GM12874 (cell line): Measurements from ENCODE around the gene SEC22A.

Source experiments
- TF ChIP-seq, protein P1 (sequence below): IDR thresholded peaks from 2 replicates; pipeline ENCODE4 v1.5.1; 2011; ENCODE audit warnings: low read depth, mild to moderate bottlenecking, control low read depth, low read length, moderate library complexity; ENCODE audit not compliant: insufficient read depth

SEC22A gene

DNA sequence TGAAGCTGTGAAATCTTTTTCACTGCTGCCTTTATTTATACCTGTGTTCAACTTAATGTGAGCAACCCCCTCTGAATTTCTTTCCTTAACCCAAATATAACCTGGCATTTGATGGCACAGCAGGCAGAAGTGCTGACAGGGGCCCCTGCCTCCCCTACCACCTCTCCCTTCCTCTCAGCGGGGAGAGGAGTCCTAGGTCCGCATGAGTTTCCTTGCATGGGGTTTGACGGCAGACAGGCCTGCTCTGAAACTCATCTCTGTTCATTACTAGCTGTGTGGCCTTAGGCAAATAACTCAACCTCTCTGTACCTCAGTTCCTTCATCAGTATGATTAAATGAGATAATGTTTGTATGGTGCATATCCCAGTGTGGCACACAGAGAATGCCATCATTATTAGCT is 79.7 kb downstream of the SEC22A start:
- TF ChIP-seq, protein P1, sequence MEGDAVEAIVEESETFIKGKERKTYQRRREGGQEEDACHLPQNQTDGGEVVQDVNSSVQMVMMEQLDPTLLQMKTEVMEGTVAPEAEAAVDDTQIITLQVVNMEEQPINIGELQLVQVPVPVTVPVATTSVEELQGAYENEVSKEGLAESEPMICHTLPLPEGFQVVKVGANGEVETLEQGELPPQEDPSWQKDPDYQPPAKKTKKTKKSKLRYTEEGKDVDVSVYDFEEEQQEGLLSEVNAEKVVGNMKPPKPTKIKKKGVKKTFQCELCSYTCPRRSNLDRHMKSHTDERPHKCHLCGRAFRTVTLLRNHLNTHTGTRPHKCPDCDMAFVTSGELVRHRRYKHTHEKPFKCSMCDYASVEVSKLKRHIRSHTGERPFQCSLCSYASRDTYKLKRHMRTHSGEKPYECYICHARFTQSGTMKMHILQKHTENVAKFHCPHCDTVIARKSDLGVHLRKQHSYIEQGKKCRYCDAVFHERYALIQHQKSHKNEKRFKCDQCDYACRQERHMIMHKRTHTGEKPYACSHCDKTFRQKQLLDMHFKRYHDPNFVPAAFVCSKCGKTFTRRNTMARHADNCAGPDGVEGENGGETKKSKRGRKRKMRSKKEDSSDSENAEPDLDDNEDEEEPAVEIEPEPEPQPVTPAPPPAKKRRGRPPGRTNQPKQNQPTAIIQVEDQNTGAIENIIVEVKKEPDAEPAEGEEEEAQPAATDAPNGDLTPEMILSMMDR, result no peak

DNA sequence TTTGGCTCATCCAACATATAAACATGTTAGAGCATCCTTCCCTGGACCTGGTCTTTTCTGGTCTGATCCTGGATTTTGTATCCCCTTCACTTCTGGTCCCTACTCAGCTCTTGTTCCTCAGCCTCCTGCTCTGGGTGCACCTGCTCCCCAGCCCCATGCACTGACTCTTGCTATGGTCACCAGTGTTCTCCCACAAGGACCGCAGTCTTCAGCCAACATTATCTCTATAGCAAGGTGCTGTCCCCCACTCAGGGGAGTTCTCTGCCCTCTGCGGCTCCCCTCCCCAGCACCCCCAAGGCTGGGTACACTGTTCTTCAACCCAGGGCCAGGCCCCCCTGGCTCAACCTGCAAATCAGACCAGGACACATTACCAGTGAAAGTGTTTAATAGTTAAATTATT is 80.2 kb downstream of the SEC22A start:
- TF ChIP-seq, protein P1, result no peak

DNA sequence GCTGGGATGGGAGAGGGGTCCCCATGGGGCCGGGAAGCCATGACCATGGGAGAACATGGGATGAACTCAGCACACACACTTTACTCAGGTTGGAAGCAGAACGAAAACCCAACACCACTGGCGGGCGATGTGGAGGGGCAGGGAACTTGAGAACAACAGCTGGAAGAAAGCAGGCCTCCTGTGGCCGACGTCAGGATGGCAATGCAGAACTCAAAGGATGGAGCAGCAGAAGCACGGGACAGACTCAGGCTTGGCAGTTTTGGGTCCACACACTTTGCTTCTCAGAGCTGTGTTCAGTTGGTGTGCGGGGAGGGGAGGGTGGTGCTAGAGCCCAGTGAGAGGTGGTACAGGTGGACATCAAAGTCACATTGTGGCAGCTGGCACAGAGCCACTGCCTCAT is 80.7 kb downstream of the SEC22A start:
- TF ChIP-seq, protein P1, result no peak

DNA sequence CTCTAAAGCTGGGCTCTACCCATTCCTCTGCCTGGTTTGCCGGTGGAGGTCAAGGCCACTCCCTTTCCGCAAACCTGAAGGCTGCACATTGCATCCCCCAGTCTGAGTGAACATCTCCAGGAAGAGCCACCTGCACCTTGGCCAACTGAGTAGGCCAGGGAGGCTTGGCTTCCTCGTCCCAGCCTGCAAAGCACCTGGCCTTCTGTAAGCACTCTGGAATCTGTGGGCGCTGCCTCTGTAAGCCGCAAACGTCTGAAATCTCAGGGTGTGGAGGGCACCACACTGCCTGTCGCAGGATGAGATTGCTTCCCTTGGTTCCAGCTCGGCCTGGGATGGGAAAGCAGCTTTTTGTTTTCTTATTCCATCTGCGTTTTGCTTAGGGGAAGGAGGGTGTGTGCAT is 81.3 kb downstream of the SEC22A start:
- TF ChIP-seq, protein P1, result no peak

DNA sequence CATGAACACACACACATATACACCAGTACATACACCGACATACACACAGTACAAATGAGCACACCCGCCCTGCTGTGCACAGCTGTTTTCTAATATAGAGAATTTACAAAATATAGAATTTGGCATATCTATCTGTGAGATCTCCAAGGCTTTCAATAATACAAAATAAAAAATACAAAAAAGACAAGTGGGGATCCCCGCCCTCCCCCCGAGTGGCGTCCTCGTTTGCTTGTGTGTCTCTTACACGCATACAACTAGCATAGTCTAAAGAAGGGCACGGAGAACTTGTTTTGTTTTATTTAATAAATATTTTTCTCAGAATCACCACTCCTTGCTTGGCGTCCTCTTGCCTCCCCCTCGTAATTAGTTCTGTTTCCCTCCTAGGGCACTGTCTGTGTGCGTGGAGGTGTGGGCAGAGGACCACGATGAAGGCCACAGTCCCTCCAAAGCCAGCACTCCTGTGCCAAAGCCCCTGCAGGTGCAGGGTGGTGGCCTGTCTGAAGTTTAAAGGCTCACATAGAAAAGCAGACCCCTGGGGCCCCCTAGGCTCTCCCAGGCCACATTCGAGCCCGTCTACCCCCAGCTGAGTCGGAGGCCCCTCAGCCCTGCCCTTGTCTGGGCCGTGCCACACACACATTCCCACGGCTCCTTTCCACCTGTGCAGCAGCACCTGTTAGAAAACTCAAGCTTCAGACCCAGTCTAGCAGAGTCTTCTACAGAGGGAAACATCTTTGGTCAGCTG is 82.1 kb downstream of the SEC22A start:
- TF ChIP-seq, protein P1, result no peak

DNA sequence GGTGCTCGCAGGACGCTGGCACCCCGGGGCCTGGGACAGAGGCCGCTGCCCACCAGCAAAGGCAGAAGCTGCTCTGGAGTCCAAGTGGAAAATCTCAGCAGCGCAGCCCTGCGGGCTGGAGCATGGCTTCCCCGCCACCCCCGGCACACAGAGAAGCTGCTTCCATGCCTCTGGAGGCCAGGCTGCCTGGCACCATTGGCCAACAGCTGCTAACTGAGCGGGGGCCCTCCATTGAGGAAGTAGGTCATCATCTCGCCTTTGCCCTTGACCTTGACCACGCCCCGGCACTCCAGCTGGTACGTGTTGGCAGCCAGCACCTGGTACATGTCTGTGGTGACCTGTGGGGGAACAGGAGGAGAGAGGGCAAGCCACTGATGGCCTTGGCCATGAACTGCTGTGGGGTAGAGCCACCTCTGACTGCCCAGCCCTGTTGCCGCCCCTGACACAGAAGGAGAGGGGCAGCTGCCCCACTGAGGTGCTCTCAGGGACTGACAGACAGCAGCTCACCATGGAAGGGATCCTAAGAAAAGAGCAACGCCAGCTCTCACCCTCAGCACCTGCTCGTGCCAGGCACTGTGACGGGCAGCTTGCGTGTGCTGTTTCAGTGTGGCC is 82.8 kb downstream of the SEC22A start:
- TF ChIP-seq, protein P1, result no peak

DNA sequence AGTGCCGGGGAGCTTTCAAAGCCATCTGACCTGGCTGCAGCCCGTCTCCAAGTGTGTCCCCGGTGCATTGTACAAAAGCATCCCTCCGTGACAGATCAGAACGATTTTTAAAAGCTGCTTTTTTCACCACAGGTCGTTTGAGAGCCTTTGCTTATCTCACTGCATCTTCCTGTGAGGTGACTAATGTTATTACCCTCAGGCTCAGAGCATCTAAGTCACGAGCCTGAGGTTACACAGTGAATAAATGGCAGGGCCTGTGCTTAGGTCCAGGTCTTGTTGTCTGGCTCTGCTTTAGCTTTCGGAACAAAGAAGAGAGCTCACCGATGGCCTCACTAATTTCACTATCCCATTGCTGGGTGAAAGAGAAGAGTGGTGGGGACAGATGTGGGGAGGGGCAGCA is 83.3 kb downstream of the SEC22A start:
- TF ChIP-seq, protein P1, result no peak
